Ishikawa (cell line): ENCODE results near the gene PXN.

Experiments
- CEBPB ChIP-seq: IDR thresholded peaks from 2 replicates; pipeline ENCODE4 v1.6.1; 2012
- CREB1 ChIP-seq: IDR thresholded peaks from 2 replicates; pipeline ENCODE4 v1.6.1; 2012; ENCODE audit warnings: low read depth
- EGR1 ChIP-seq: IDR thresholded peaks from 2 replicates; pipeline ENCODE4 v1.6.1; 2012
- EP300 ChIP-seq: IDR thresholded peaks from 2 replicates; pipeline ENCODE4 v1.6.1; 2012; ENCODE audit warnings: borderline replicate concordance
- FOXM1 ChIP-seq: IDR thresholded peaks from 2 replicates; pipeline ENCODE4 v1.6.1; 2012; ENCODE audit warnings: low read depth, borderline replicate concordance
- NFIC ChIP-seq: IDR thresholded peaks from 2 replicates; pipeline ENCODE4 v1.6.1; 2012
- RAD21 ChIP-seq: IDR thresholded peaks from 2 replicates; pipeline ENCODE4 v1.6.1; 2012; ENCODE audit warnings: low read depth
- TAF1 ChIP-seq: IDR thresholded peaks from 2 replicates; pipeline ENCODE4 v1.6.1; 2012; ENCODE audit warnings: low read depth, mild to moderate bottlenecking
- TCF12 ChIP-seq: IDR thresholded peaks from 2 replicates; pipeline ENCODE4 v1.6.1; 2012; ENCODE audit warnings: low read depth
- TEAD4 ChIP-seq: IDR thresholded peaks from 2 replicates; pipeline ENCODE4 v1.6.1; 2012
- YY1 ChIP-seq: IDR thresholded peaks from 2 replicates; pipeline ENCODE4 v1.6.1; 2012; ENCODE audit warnings: low read depth
- ZBTB7A ChIP-seq: IDR thresholded peaks from 2 replicates; pipeline ENCODE4 v1.6.1; 2012; ENCODE audit warnings: low read depth
- TF ChIP-seq, protein P1 (sequence below): IDR thresholded peaks from 2 replicates; pipeline ENCODE4 v1.6.1; 2012; ENCODE audit warnings: low read depth, mild to moderate bottlenecking
- TF ChIP-seq, protein P2 (sequence below): IDR thresholded peaks from 2 replicates; pipeline ENCODE4 v1.6.1; 2012
- TF ChIP-seq, protein P3 (sequence below): IDR thresholded peaks from 2 replicates; pipeline ENCODE4 v1.6.1; 2012

PXN gene

DNA sequence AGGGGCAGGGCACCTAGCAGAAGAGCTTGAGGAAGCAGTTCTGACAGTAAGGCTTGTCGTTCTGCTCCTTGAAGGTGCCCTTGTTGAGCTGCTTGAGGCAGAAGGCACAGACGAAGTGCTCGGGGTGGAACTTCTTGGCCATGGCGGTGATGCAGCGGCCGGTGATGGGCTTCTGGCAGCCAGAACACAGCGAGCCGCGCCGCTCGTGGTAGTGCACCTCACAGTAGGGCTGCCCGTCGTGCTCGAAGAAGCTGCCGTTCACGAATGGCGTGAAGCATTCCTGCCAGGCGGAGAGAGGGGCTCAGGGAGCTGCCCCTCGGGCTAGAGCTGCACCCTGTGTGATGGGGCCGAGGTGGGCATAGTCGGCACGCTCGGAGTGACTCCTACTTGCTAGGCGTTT lies 53.2 kb downstream of the PXN start:
- TF ChIP-seq TCF12 (no peak), EP300 (no peak), NFIC (no peak), YY1 (no peak), EGR1 (no peak), TAF1 (no peak)
- TF ChIP-seq, protein P1, sequence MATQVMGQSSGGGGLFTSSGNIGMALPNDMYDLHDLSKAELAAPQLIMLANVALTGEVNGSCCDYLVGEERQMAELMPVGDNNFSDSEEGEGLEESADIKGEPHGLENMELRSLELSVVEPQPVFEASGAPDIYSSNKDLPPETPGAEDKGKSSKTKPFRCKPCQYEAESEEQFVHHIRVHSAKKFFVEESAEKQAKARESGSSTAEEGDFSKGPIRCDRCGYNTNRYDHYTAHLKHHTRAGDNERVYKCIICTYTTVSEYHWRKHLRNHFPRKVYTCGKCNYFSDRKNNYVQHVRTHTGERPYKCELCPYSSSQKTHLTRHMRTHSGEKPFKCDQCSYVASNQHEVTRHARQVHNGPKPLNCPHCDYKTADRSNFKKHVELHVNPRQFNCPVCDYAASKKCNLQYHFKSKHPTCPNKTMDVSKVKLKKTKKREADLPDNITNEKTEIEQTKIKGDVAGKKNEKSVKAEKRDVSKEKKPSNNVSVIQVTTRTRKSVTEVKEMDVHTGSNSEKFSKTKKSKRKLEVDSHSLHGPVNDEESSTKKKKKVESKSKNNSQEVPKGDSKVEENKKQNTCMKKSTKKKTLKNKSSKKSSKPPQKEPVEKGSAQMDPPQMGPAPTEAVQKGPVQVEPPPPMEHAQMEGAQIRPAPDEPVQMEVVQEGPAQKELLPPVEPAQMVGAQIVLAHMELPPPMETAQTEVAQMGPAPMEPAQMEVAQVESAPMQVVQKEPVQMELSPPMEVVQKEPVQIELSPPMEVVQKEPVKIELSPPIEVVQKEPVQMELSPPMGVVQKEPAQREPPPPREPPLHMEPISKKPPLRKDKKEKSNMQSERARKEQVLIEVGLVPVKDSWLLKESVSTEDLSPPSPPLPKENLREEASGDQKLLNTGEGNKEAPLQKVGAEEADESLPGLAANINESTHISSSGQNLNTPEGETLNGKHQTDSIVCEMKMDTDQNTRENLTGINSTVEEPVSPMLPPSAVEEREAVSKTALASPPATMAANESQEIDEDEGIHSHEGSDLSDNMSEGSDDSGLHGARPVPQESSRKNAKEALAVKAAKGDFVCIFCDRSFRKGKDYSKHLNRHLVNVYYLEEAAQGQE, result no peak

DNA sequence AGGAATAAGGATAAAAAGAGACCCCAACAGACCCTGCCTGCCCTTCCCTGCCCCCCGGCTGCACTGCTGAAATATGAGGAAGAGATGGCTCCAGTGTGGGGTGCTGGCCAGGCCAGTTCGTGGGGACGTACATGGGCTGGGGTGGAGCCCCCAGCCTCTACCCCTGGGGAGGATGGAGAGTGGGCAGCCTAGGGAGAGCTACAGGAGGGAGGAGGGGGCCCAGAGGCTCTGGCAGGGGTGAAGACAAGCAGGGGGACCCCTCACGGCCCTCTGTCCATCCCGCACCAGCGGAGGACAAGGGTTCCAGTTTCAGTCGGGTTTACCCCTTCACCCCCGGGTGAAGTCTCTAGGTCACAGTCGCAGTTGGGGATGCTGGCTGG lies 53.6 kb downstream of the PXN start:
- TF ChIP-seq RAD21, result no peak
- no peak for TF ChIP-seq ZBTB7A
- TF ChIP-seq, protein P2, sequence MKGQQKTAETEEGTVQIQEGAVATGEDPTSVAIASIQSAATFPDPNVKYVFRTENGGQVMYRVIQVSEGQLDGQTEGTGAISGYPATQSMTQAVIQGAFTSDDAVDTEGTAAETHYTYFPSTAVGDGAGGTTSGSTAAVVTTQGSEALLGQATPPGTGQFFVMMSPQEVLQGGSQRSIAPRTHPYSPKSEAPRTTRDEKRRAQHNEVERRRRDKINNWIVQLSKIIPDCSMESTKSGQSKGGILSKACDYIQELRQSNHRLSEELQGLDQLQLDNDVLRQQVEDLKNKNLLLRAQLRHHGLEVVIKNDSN, result no peak
- TF ChIP-seq NFIC, result no peak
- TF ChIP-seq, protein P1, result no peak
- TF ChIP-seq YY1, result no peak

DNA sequence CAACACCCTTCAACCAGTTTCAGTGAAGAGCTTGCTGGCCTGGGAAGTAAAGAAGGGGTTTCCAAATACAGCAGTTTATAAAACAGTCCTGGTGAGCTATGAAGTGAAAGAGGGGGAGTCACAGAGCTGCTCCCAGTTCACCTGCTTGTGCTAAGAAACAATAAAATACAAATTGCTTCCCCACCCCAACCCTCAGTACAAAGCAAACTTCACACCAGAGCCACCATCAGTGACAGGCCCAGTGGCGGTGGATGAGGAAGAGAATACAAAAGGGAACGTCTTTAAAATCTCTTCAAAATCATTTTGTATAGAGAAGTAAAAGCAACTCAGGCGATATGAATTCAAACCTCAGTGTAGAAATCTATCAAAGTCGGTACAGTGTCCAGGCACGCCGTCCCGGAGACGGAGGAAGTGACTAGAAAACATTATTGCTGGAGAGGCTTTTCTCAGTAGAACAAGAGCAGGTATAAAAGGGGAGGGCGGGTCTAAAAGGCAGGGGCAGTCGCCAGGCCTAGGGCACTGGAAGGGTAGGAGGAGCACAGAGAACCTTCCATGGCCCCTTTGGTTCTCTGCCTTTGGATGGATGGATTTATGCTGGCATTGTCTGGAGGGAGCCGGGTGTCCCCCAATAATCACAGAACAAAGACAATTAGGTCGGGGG lies 54.2 kb downstream of the PXN start:
- TF ChIP-seq, protein P3, sequence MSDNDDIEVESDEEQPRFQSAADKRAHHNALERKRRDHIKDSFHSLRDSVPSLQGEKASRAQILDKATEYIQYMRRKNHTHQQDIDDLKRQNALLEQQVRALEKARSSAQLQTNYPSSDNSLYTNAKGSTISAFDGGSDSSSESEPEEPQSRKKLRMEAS, result no peak
- no peak for TF ChIP-seq TCF12
- TF ChIP-seq, protein P1, result no peak
- no peak for TF ChIP-seq YY1
- TF ChIP-seq EGR1, result no peak
- TF ChIP-seq CEBPB, result no peak

DNA sequence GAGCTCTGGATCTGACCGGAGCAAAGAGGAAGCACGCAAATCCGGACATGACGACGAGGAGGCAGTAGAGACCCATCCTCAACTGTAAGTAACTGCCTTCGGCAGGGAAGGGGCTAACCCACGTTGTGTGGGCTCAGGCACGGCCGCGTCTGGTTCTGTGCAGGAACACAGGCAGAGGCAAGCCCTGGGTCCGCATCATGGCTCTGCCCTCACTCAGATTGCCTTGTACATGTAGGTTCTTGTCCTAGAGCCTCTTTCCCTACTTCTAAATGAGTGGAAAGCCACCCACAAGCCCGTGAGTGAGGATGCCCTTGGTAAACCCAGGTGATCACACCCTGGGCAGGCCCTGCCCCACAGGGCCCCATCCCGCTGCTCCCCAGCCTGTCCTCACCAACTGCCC lies 55.7 kb downstream of the PXN start:
- TF ChIP-seq, protein P2, result no peak

DNA sequence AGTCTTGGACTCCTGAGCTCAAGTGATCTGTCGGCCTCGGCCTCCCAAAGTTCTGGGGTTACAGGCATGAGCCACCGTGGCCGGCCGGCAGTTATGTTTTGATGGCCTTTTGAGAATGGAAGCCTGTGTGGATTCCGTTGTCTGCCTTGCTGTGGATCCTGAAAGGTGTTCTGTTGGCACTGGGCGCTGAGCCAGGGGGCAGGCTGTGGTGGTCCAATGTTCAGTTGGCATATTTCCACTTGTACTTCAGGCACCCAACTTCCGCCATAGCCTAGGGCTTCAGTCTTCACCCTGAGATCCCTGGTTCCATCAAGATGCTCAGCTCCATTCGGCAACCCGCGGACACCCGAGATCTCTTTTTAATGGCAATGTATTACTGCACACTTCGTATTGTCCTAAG lies 58.3 kb downstream of the PXN start:
- TF ChIP-seq TEAD4 (no peak), YY1 (no peak), EGR1 (no peak), EP300 (no peak), ZBTB7A (no peak), TAF1 (no peak), FOXM1 (no peak), CEBPB (no peak), NFIC (no peak), CREB1 (no peak), RAD21 (no peak), TCF12 (no peak)
- TF ChIP-seq, protein P3, result no peak
- TF ChIP-seq, protein P1, result no peak
